ENCODE measurements around the gene PAWR. TPM values are rescaled to one million over a fixed set of nuclear protein-coding genes. Genes with fewer than 3 reads are reported as not detected.

The PAWR gene
- total RNA-seq, 4 donors from 2014 or later: 45.1 to 92.1 (median 59.5) TPM

DNA sequence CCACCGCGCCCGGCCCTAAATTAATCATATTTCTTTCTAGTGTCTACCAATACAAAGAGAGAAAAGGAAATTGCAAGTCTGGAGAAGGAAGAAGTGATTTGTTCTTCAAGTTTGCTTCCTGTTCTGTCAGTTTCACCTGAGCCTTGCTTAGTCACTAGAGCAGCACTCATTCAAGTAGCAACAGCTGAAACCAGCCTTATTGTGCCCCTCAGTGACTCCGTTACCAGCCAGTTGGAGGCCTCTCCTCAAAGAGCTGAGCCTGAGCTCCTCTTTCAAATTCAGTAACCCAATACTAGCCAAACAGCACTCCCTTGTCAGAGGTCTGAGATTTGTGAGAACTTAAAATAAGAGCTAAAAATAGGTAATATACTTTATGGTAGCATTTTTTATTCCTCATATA lies 17.4 kb downstream of the PAWR start:
- no peak overlapping the region for H3K4me3 ChIP-seq
- no peaks in the 10 kb centered on the region for H3K27me3 ChIP-seq
- no peaks in the 10 kb centered on the region for H3K36me3 ChIP-seq
- no peak for ATAC-seq
- peaks cover 0 to 6% (median 0%) of the 10 kb centered on the region in 3 donors for H3K9me3 ChIP-seq
- H3K27ac ChIP-seq: no peak overlapping the region
- WGBS, 2 donors (ENCODE audit: low coverage in 1 of 2): 100% methylated on average over 3 of the region's 4 CpGs
- TF ChIP-seq, protein P1, sequence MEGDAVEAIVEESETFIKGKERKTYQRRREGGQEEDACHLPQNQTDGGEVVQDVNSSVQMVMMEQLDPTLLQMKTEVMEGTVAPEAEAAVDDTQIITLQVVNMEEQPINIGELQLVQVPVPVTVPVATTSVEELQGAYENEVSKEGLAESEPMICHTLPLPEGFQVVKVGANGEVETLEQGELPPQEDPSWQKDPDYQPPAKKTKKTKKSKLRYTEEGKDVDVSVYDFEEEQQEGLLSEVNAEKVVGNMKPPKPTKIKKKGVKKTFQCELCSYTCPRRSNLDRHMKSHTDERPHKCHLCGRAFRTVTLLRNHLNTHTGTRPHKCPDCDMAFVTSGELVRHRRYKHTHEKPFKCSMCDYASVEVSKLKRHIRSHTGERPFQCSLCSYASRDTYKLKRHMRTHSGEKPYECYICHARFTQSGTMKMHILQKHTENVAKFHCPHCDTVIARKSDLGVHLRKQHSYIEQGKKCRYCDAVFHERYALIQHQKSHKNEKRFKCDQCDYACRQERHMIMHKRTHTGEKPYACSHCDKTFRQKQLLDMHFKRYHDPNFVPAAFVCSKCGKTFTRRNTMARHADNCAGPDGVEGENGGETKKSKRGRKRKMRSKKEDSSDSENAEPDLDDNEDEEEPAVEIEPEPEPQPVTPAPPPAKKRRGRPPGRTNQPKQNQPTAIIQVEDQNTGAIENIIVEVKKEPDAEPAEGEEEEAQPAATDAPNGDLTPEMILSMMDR (IDR thresholded peaks at IDR 0.05): no peak
- TF ChIP-seq EP300 (IDR thresholded peaks at IDR 0.05): no peak
- no peak for TF ChIP-seq POLR2AphosphoS5 (IDR thresholded peaks at IDR 0.05)
- no peak for TF ChIP-seq POLR2A (IDR thresholded peaks at IDR 0.05)
- H3K4me1 ChIP-seq: peaks cover 0 to 8% (median 5%) of the 10 kb centered on the region in 3 donors

DNA sequence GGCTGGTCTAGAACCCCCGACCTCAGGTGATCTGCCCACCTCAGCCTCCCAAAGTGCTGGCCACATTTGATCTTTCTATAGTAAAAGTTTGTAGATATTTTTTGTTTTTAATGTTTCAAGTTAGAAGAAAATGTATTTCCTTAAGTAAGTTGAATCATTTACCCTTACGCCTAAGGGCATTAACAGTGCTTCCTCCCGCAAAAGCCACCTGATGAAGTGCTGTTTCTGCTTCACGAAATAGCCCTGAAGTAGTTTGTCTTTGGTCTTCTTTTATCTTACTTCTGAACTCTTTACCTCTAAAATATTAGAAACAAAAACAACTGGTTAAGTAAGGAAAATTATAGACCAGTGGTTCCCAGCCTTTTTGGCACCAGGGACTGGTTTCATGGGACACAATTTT lies 22.7 kb downstream of the PAWR start:
- H3K9me3 ChIP-seq: peaks cover 0 to 6% (median 0%) of the 10 kb centered on the region in 3 donors
- WGBS, 2 donors (ENCODE audit: low coverage in 1 of 2): 94% methylated on average over 4 of the region's 4 CpGs
- H3K4me3 ChIP-seq: no peak overlapping the region
- TF ChIP-seq, protein P1 (IDR thresholded peaks at IDR 0.05): no peak
- no peaks in the 10 kb centered on the region for H3K27me3 ChIP-seq
- no peak for ATAC-seq
- H3K36me3 ChIP-seq: no peaks in the 10 kb centered on the region
- no peak overlapping the region for H3K27ac ChIP-seq
- peaks cover 3 to 20% (median 5%) of the 10 kb centered on the region in 3 donors for H3K4me1 ChIP-seq

- WGBS, 2 donors (ENCODE audit: low coverage in 1 of 2): 55 to 58% methylated on average over 3 to 4 of the region's 4 CpGs
- TF ChIP-seq POLR2A (IDR thresholded peaks at IDR 0.05): no peak
- TF ChIP-seq, protein P1 (IDR thresholded peaks at IDR 0.05): no peak
- TF ChIP-seq POLR2AphosphoS5 (IDR thresholded peaks at IDR 0.05): no peak
- TF ChIP-seq EP300 (IDR thresholded peaks at IDR 0.05): no peak
- no peak overlapping the region for H3K4me3 ChIP-seq
Measured at GRCh38 chr12:79665212-79665887, 25.4 kb downstream of the PAWR start.

DNA sequence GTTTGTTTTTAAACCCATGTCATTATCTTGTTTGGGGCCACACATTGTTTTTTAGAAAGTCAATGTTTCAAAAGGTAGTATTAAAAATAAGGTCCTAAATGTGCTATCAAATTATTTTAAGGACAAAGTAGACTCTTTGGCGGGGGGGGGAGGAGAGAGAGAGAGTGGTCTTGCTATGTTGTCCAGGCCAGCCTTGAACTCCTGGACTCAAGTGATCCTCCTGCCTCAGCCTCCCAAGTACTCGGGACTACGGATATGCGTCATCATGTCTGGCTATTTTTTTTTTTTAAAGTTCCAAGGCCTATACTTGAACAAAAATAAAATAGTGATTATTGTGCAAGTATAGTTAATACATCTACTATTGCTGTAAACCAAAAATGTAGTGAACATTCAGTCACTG lies 26.2 kb downstream of the PAWR start:
- no peak for ATAC-seq
- no peaks in the 10 kb centered on the region for H3K27me3 ChIP-seq
- no peak overlapping the region for H3K4me3 ChIP-seq
- TF ChIP-seq POLR2A (IDR thresholded peaks at IDR 0.05) (no peak), EP300 (IDR thresholded peaks at IDR 0.05) (no peak), POLR2AphosphoS5 (IDR thresholded peaks at IDR 0.05) (no peak)
- TF ChIP-seq, protein P1 (IDR thresholded peaks at IDR 0.05): no peak
- WGBS, 2 donors (ENCODE audit: low coverage in 1 of 2): 80 to 82% methylated on average over 4 of the region's 4 CpGs
- H3K4me1 ChIP-seq: peaks cover 0 to 25% (median 3%) of the 10 kb centered on the region in 3 donors
- H3K36me3 ChIP-seq: no peaks in the 10 kb centered on the region
- H3K9me3 ChIP-seq: no peaks in the 10 kb centered on the region
- H3K27ac ChIP-seq: no peak overlapping the region

More at GRCh38 chr12:79665212-79665887, 25.4 kb downstream of the PAWR start:
- no peaks in the 10 kb centered on the region for H3K36me3 ChIP-seq
- no peak for ATAC-seq
- H3K9me3 ChIP-seq: no peaks in the 10 kb centered on the region
- H3K4me1 ChIP-seq: peaks cover 3 to 22% (median 4%) of the 10 kb centered on the region in 3 donors
- no peak overlapping the region for H3K27ac ChIP-seq
- H3K27me3 ChIP-seq: no peaks in the 10 kb centered on the region
